GM18909 (cell line): ENCODE results near the gene MINDY4B.

Experiments used
- ATAC-seq: cut with Tn5 transposase; IDR thresholded peaks from one replicate; pipeline ENCODE4 v1.9.1; 2021; ENCODE audit warnings: mild to moderate bottlenecking; ENCODE audit not compliant: unreplicated experiment, poor library complexity

Gene MINDY4B

GRCh38 chr3:150850191-150850590 lies 55.0 kb downstream of the MINDY4B start:
- no peak for ATAC-seq

GRCh38 chr3:150848864-150849263 lies 56.4 kb downstream of the MINDY4B start:
- ATAC-seq: no peak

GRCh38 chr3:150847433-150847832 lies 57.8 kb downstream of the MINDY4B start:
- no peak for ATAC-seq

GRCh38 chr3:150844484-150844883 lies 60.8 kb downstream of the MINDY4B start:
- no peak for ATAC-seq

GRCh38 chr3:150843241-150843640 lies 62.0 kb downstream of the MINDY4B start:
- no peak for ATAC-seq

GRCh38 chr3:150840802-150841515 lies 64.3 kb downstream of the MINDY4B start:
- no peak for ATAC-seq

GRCh38 chr3:150830745-150831144 lies 74.5 kb downstream of the MINDY4B start:
- no peak for ATAC-seq

GRCh38 chr3:150830094-150830681 lies 75.1 kb downstream of the MINDY4B start:
- ATAC-seq: peak; percentile 67

GRCh38 chr3:150829408-150829807 lies 75.8 kb downstream of the MINDY4B start:
- no peak for ATAC-seq

GRCh38 chr3:150828997-150829396 lies 76.2 kb downstream of the MINDY4B start:
- no peak for ATAC-seq

GRCh38 chr3:150828261-150828660 lies 77.0 kb downstream of the MINDY4B start:
- no peak for ATAC-seq

GRCh38 chr3:150826466-150827282 lies 78.6 kb downstream of the MINDY4B start:
- no peak for ATAC-seq

GRCh38 chr3:150825916-150826377 lies 79.3 kb downstream of the MINDY4B start:
- no peak for ATAC-seq

- no peak for ATAC-seq
Measured at GRCh38 chr3:150825192-150825915, 79.9 kb downstream of the MINDY4B start.

- ATAC-seq: no peak
Measured at GRCh38 chr3:150823277-150823676, 82.0 kb downstream of the MINDY4B start.

GRCh38 chr3:150822636-150823035 lies 82.6 kb downstream of the MINDY4B start:
- no peak for ATAC-seq
